T47D (cell line): ENCODE results near the gene CCDC32.

Source experiments
- DNase-seq, 2 experiments: peaks; one replicate each; pipeline versions ENCODE4 v3.0.0 to v3.0.0-alpha.2; 2011 to 2012; ENCODE audit warnings: low read depth in 1 of 2, low spot score in 1 of 2
- JUND ChIP-seq: IDR thresholded peaks from 2 replicates; pipeline ENCODE4 v1.6.1; 2012; ENCODE audit warnings: low read depth
- in situ Hi-C: cut with HindIII; loops from 2 replicates; pipeline ENCODE4 v1.10.0; 2016; ENCODE audit warnings: low sequenced_read_pairs, low pct_unique_long_range_greater_than_20kb

CCDC32 gene

GRCh38 chr15:40564591-40565332 is at the start of gene CCDC32:
TSS of gene CCDC32 (minus strand) at chr15:40565042. CDS start at chr15:40563015, 2,027 bp downstream.
- peak; percentile 94 to 99 for DNase-seq
- in situ Hi-C loops: no loop called here
- no peak for TF ChIP-seq JUND

- in situ Hi-C loops: no loop called here
- DNase-seq: no peak
- no peak for TF ChIP-seq JUND
Measured at GRCh38 chr15:40613080-40613479, 48.2 kb upstream of the CCDC32 start.

GRCh38 chr15:40603935-40604334 is 39.1 kb upstream of the CCDC32 start:
- TF ChIP-seq JUND: no peak
- DNase-seq: no peak
- in situ Hi-C loops: no loop called here

GRCh38 chr15:40600956-40601355 is 36.1 kb upstream of the CCDC32 start:
- in situ Hi-C loops: no loop called here
- DNase-seq: no peak
- TF ChIP-seq JUND: no peak

- no peak for DNase-seq
- TF ChIP-seq JUND: no peak
- in situ Hi-C loops: no loop called here
Measured at GRCh38 chr15:40598672-40599071, 33.8 kb upstream of the CCDC32 start.

GRCh38 chr15:40598126-40598525 is 33.3 kb upstream of the CCDC32 start:
- no peak for DNase-seq
- no peak for TF ChIP-seq JUND
- in situ Hi-C loops: no loop called here

GRCh38 chr15:40597024-40597423 is 32.2 kb upstream of the CCDC32 start:
- no peak for DNase-seq
- in situ Hi-C loops: no loop called here
- no peak for TF ChIP-seq JUND

- no peak for DNase-seq
- in situ Hi-C loops: no loop called here
Measured at GRCh38 chr15:40595773-40596172, 30.9 kb upstream of the CCDC32 start.

GRCh38 chr15:40595219-40595618 is 30.4 kb upstream of the CCDC32 start:
- in situ Hi-C loops: no loop called here
- TF ChIP-seq JUND: no peak
- no peak for DNase-seq

More at GRCh38 chr15:40595773-40596172, 30.9 kb upstream of the CCDC32 start:
- no peak for TF ChIP-seq JUND

GRCh38 chr15:40594429-40594836 is 29.6 kb upstream of the CCDC32 start:
- in situ Hi-C loops: no loop called here
- peak; percentile 30 to 77 for DNase-seq
- TF ChIP-seq JUND: no peak

- TF ChIP-seq JUND: no peak
- in situ Hi-C loops: no loop called here
- DNase-seq: peak; percentile 60 to 96
Measured at GRCh38 chr15:40593588-40594428, 29.0 kb upstream of the CCDC32 start, which contains the start of gene KNL1. TSS of gene KNL1 (plus strand) at chr15:40594249. CDS start at chr15:40602932, 8,683 bp downstream.

GRCh38 chr15:40593165-40593564 is 28.3 kb upstream of the CCDC32 start:
- no peak for TF ChIP-seq JUND
- in situ Hi-C loops: no loop called here
- DNase-seq: no peak

- in situ Hi-C loops: no loop called here
- TF ChIP-seq JUND: no peak
- no peak for DNase-seq
Measured at GRCh38 chr15:40591389-40591788, 26.5 kb upstream of the CCDC32 start.
